ENCODE results near the gene HACD2.

The HACD2 gene

DNA sequence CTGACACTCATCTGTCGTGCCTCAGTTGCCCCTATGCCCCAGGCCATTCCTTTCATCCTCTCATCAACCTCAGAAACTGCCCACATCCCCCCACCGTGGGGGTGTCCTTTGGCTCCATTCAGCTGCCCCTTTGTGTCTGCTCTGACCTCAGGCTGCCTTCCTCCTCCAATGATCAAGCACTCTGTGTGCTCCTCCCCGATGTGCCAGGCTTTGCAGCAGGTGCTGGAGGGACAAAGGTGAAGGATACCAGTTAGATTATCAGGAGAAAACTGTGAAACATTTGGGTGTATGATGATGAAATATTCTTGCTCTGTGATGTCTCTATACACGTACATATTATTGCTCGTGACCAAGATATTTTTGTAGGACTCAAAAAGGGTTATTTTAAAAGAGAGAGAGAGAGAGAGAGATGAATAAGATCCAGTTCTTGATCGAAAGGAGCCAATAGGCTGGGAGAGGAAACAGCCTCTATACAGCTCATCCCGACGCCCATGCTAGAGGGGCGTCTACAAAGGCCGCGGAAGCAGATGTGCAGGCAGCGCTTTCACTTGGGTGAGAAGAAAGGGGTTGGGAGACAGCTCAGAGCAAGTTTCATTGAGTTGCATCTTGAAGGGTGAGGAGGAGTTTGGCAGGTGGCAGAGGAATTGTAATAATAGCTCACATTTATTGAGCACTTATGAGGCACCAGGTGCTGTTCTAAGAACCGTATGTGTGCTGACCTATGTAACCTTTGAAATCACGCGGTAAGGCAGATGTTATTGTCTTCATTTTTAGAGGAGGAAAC is 107.7 kb downstream of the HACD2 start:
- Histone ChIP-seq H3K36me3 (ENCODE audit: control insufficient read depth, insufficient read depth, low read length) (no peaks in the 10 kb centered on the region), H3K27ac (no peak overlapping the region), H3K9ac (no peak overlapping the region), H3K9me3 (ENCODE audit: control insufficient read depth, low read length) (no peaks in the 10 kb centered on the region), H3K4me3 (ENCODE audit: low read depth, low read length) (no peak overlapping the region), H3K4me1 (no peaks in the 10 kb centered on the region), H3K4me2 (ENCODE audit: low read length) (no peak overlapping the region), H2AFZ (no peak overlapping the region), H3K27me3 (ENCODE audit: control insufficient read depth, insufficient read depth, low read length) (no peaks in the 10 kb centered on the region), H3K79me2 (no peaks in the 10 kb centered on the region)
- TF ChIP-seq CTCF (IDR thresholded peaks at IDR 0.05), result no peak

- Histone ChIP-seq H3K36me3 (ENCODE audit: control insufficient read depth, insufficient read depth, low read length) (no peaks in the 10 kb centered on the region), H3K4me2 (ENCODE audit: low read length) (no peak overlapping the region), H3K79me2 (no peaks in the 10 kb centered on the region), H3K4me3 (ENCODE audit: low read depth, low read length) (no peak overlapping the region), H3K4me1 (no peaks in the 10 kb centered on the region), H3K9me3 (ENCODE audit: control insufficient read depth, low read length) (no peaks in the 10 kb centered on the region), H3K9ac (no peak overlapping the region), H3K27me3 (ENCODE audit: control insufficient read depth, insufficient read depth, low read length) (no peaks in the 10 kb centered on the region), H2AFZ (no peak overlapping the region), H3K27ac (no peak overlapping the region)
- no peak for TF ChIP-seq CTCF (IDR thresholded peaks at IDR 0.05)
Measured at GRCh38 chr3:123475786-123476185, 109.1 kb downstream of the HACD2 start.

- H3K9me3 ChIP-seq (ENCODE audit: control insufficient read depth, low read length), result no peaks in the 10 kb centered on the region
- H3K4me2 ChIP-seq (ENCODE audit: low read length), result no peak overlapping the region
- H3K27ac ChIP-seq, result no peak overlapping the region
- no peak overlapping the region for H3K4me3 ChIP-seq (ENCODE audit: low read depth, low read length)
- no peak overlapping the region for H2AFZ ChIP-seq
- no peak for TF ChIP-seq CTCF (IDR thresholded peaks at IDR 0.05)
- H3K36me3 ChIP-seq (ENCODE audit: control insufficient read depth, insufficient read depth, low read length), result no peaks in the 10 kb centered on the region
- H3K4me1 ChIP-seq, result no peaks in the 10 kb centered on the region
- no peaks in the 10 kb centered on the region for H3K27me3 ChIP-seq (ENCODE audit: control insufficient read depth, insufficient read depth, low read length)
- no peaks in the 10 kb centered on the region for H3K79me2 ChIP-seq
- H3K9ac ChIP-seq, result no peak overlapping the region
Measured at GRCh38 chr3:123471106-123471505, 113.7 kb downstream of the HACD2 start.

GRCh38 chr3:123469323-123469995 is 115.4 kb downstream of the HACD2 start:
- Histone ChIP-seq H3K9ac (no peak overlapping the region), H3K27ac (no peak overlapping the region), H3K36me3 (ENCODE audit: control insufficient read depth, insufficient read depth, low read length) (no peaks in the 10 kb centered on the region), H3K4me3 (ENCODE audit: low read depth, low read length) (no peak overlapping the region), H3K79me2 (no peaks in the 10 kb centered on the region), H3K9me3 (ENCODE audit: control insufficient read depth, low read length) (no peaks in the 10 kb centered on the region), H3K4me2 (ENCODE audit: low read length) (no peak overlapping the region), H3K4me1 (no peaks in the 10 kb centered on the region), H2AFZ (no peak overlapping the region), H3K27me3 (ENCODE audit: control insufficient read depth, insufficient read depth, low read length) (no peaks in the 10 kb centered on the region)
- TF ChIP-seq CTCF (IDR thresholded peaks at IDR 0.05), result no peak
